ENCODE measurements around the gene MPP3. TPM values are rescaled to one million over a fixed set of nuclear protein-coding genes. Genes with fewer than 3 reads are reported as not detected.

MPP3 gene
- total and polyA plus RNA-seq, 2 donors (not counting 1 experiment from before 2014, with no cell fraction given) = 0.16 TPM; not detected in 1

DNA sequence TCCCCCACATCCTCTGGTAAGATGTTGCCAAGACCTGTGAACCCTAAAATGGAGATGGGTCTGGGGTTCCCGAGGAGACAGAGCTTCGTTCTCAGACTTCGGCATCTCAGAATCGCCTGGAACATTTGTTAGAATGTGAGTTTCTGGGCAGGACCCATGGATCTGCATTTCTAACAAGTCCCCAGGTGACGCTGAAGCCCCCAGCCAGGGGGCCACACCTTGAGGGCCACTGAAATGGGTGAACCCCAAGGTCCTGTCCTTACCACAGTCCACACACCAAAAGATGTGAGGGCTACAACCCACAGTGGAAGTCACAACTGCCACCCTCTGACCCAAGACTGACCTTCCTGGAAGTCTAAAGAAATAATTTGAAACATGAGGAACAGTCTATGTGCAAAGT, 14.0 kb downstream of the MPP3 start:
- Histone ChIP-seq H3K36me3 (replicated peaks in 1 of 2; ENCODE audit: control extremely low read depth in 1 of 2, control insufficient read depth in 1 of 2, extremely low read depth in 1 of 2, insufficient read depth in 2 of 2, low read length in 1 of 2) (no peaks in the 10 kb centered on the region), H3K9me3 (ENCODE audit: control extremely low read depth in 1 of 3, control insufficient read depth in 2 of 3, insufficient read depth in 1 of 3, low read length in 2 of 3) (no peaks in the 10 kb centered on the region), H3K79me2 (ENCODE audit: control insufficient read depth, insufficient read depth, low read length) (no peaks in the 10 kb centered on the region), H3K4me3 (ENCODE audit: control extremely low read depth in 1 of 5, extremely low read depth in 1 of 5, insufficient read depth in 1 of 5, low read depth in 2 of 5, low read length in 4 of 5) (no peak overlapping the region), H3K27me3 (replicated peaks in 1 of 4; ENCODE audit: control extremely low read depth in 1 of 4, control insufficient read depth in 3 of 4, insufficient read depth in 4 of 4, low read length in 3 of 4) (no peaks in the 10 kb centered on the region), H4K20me1 (ENCODE audit: control insufficient read depth, insufficient read depth, low read length, poor library complexity, severe bottlenecking) (no peaks in the 10 kb centered on the region), H3K9ac (ENCODE audit: low read length) (no peak overlapping the region), H3K4me1 (ENCODE audit: control insufficient read depth in 2 of 2, insufficient read depth in 2 of 2, low read length in 2 of 2) (no peaks in the 10 kb centered on the region), H3K4me2 (replicated peaks; ENCODE audit: low read depth, low read length, poor library complexity, severe bottlenecking) (no peak overlapping the region), H2AFZ (ENCODE audit: insufficient read depth, low read depth, low read length, poor library complexity, severe bottlenecking) (no peak overlapping the region), H3K27ac (ENCODE audit: low read length in 2 of 2) (no peak overlapping the region)
- intact Hi-C loops (cut with micrococcal nuclease) = no loop called here
- Mint-ChIP-seq H3K4me1 (no peaks in the 10 kb centered on the region), H3K27ac (no peak overlapping the region), H3K4me3 (no peak overlapping the region), H3K9me3 (ENCODE audit: insufficient read depth) (no peaks in the 10 kb centered on the region), H3K27me3 (peaks cover 12% of the 10 kb centered on the region)
- ChIA-PET POLR2A (no interaction called here), CTCF (interaction anchor here (1.9 kb wide), 1 partner anchor 27 kb away, joined by 5 read pairs; the partner anchor contains the start of gene CD300LG)
- ATAC-seq (ENCODE audit: low read depth) = no peak
- no peak for DNase-seq
- TF ChIP-seq CTCF (IDR thresholded peaks at IDR 0.05) (no peak), EZH2 (IDR thresholded peaks at IDR 0.05; ENCODE audit: borderline replicate concordance, insufficient read depth, low read depth, low read length, poor library complexity, severe bottlenecking) (no peak)
- 95% methylated on average over 4 of the region's 5 CpGs for WGBS (ENCODE audit: insufficient coverage)

- H3K27me3 Mint-ChIP-seq = peaks cover 16% of the 10 kb centered on the region
- no peak overlapping the region for H3K27ac Mint-ChIP-seq
- H3K4me1 ChIP-seq (ENCODE audit: control insufficient read depth in 2 of 2, insufficient read depth in 2 of 2, low read length in 2 of 2) = no peaks in the 10 kb centered on the region
- no peak overlapping the region for H3K4me2 ChIP-seq (replicated peaks; ENCODE audit: low read depth, low read length, poor library complexity, severe bottlenecking)
- H4K20me1 ChIP-seq (ENCODE audit: control insufficient read depth, insufficient read depth, low read length, poor library complexity, severe bottlenecking) = no peaks in the 10 kb centered on the region
- H3K27ac ChIP-seq (ENCODE audit: low read length in 2 of 2) = no peak overlapping the region
- ChIA-PET POLR2A (interaction anchor here (0.6 kb wide), 1 partner anchor 938 kb away, joined by 6 read pairs; no protein-coding TSS in a partner anchor), CTCF (interaction anchor here (0.6 to 1.9 kb wide), 2 partner anchors 29 to 1343 kb away, joined by 3 to 5 read pairs; partner anchors contain the start of gene CD300LG)
- intact Hi-C loops (cut with micrococcal nuclease) = no loop called here
- no peak overlapping the region for H3K9ac ChIP-seq (ENCODE audit: low read length)
- TF ChIP-seq CTCF (IDR thresholded peaks at IDR 0.05) (no peak), EZH2 (IDR thresholded peaks at IDR 0.05; ENCODE audit: borderline replicate concordance, insufficient read depth, low read depth, low read length, poor library complexity, severe bottlenecking) (no peak)
- H2AFZ ChIP-seq (ENCODE audit: insufficient read depth, low read depth, low read length, poor library complexity, severe bottlenecking) = no peak overlapping the region
- H3K4me3 Mint-ChIP-seq = no peak overlapping the region
- no peaks in the 10 kb centered on the region for H3K79me2 ChIP-seq (ENCODE audit: control insufficient read depth, insufficient read depth, low read length)
- H3K36me3 ChIP-seq (replicated peaks in 1 of 2; ENCODE audit: control extremely low read depth in 1 of 2, control insufficient read depth in 1 of 2, extremely low read depth in 1 of 2, insufficient read depth in 2 of 2, low read length in 1 of 2) = no peaks in the 10 kb centered on the region
- H3K4me3 ChIP-seq (ENCODE audit: control extremely low read depth in 1 of 5, extremely low read depth in 1 of 5, insufficient read depth in 1 of 5, low read depth in 2 of 5, low read length in 4 of 5) = no peak overlapping the region
- WGBS (ENCODE audit: insufficient coverage) = 92% methylated on average over 9 of the region's 9 CpGs
- ATAC-seq (ENCODE audit: low read depth) (no peak), DNase-seq (no peak)
- H3K9me3 ChIP-seq (ENCODE audit: control extremely low read depth in 1 of 3, control insufficient read depth in 2 of 3, insufficient read depth in 1 of 3, low read length in 2 of 3) = no peaks in the 10 kb centered on the region
- peaks cover 0 to 11% (median 0%) of the 10 kb centered on the region in 4 experiments for H3K27me3 ChIP-seq (replicated peaks in 1 of 4; ENCODE audit: control extremely low read depth in 1 of 4, control insufficient read depth in 3 of 4, insufficient read depth in 4 of 4, low read length in 3 of 4)
- no peaks in the 10 kb centered on the region for H3K9me3 Mint-ChIP-seq (ENCODE audit: insufficient read depth)
- H3K4me1 Mint-ChIP-seq = no peaks in the 10 kb centered on the region
Observed at GRCh38 chr17:43817826-43818225, 15.1 kb downstream of the MPP3 start.
